Measurements from ENCODE around the gene ADRM1. TPM values are rescaled to one million over a fixed set of nuclear protein-coding genes. Genes with fewer than 3 reads are reported as not detected.

The ADRM1 gene
- total RNA-seq, 2 experiments from 2014 or later = 40.8 to 44.3 TPM

DNA sequence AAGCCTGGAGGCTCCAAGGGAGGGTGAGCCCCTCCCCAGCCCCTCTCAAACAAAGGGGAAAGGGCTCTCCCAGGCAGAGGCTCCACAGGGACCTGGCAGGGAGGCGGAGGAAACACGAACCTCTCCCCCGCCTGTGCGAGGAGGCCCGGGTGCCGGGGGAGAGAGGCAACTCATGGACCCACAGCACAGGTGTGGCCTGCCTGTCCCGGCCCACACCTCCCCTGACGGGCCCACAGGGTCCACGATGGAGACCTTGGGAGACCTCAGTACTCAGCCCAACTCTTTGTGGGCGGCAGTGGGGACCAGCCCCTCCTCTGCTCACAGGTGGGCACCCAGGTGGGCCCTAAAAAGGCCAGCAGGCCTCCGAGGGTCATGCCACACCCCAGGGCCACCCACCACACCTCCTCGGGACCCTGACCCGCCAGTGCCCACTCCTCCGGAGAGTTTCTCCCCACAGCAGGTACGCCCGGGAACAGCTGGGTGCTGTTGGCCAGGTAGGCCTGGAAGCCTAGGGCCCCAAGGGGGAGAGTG is 52.1 kb downstream of the ADRM1 start:
- H3K9me3 Mint-ChIP-seq = no peaks in the 10 kb centered on the region
- ATAC-seq (ENCODE audit: poor library complexity) (no peak), DNase-seq (no peak)
- no peak overlapping the region for H3K27ac Mint-ChIP-seq
- Histone ChIP-seq H3K4me3 (ENCODE audit: low read length) (no peak overlapping the region), H3K27me3 (ENCODE audit: control insufficient read depth in 1 of 2, insufficient read depth in 2 of 2, low read length in 2 of 2) (peaks cover 5 to 8% of the 10 kb centered on the region in 2 experiments), H3K36me3 (ENCODE audit: insufficient read depth, low read length) (no peaks in the 10 kb centered on the region), H3K4me1 (ENCODE audit: insufficient read depth, low read length) (no peaks in the 10 kb centered on the region), H3K9me3 (ENCODE audit: control insufficient read depth in 1 of 2, insufficient read depth in 1 of 2, low read length in 2 of 2) (peaks cover 0 to 7% of the 10 kb centered on the region in 2 experiments), H3K27ac (ENCODE audit: low read depth in 1 of 2, low read length in 2 of 2) (no peak overlapping the region)
- intact Hi-C loops (cut with DNase I, micrococcal nuclease) = no loop called here
- CTCF ChIA-PET = no interaction called here
- no peaks in the 10 kb centered on the region for H3K4me1 Mint-ChIP-seq (ENCODE audit: low read depth)
- H3K27me3 Mint-ChIP-seq = no peaks in the 10 kb centered on the region
- H3K36me3 Mint-ChIP-seq (ENCODE audit: low read depth) = no peaks in the 10 kb centered on the region
- POLR2A ChIA-PET = no interaction called here
- H3K4me3 Mint-ChIP-seq = no peak overlapping the region
- TF ChIP-seq, protein P1, sequence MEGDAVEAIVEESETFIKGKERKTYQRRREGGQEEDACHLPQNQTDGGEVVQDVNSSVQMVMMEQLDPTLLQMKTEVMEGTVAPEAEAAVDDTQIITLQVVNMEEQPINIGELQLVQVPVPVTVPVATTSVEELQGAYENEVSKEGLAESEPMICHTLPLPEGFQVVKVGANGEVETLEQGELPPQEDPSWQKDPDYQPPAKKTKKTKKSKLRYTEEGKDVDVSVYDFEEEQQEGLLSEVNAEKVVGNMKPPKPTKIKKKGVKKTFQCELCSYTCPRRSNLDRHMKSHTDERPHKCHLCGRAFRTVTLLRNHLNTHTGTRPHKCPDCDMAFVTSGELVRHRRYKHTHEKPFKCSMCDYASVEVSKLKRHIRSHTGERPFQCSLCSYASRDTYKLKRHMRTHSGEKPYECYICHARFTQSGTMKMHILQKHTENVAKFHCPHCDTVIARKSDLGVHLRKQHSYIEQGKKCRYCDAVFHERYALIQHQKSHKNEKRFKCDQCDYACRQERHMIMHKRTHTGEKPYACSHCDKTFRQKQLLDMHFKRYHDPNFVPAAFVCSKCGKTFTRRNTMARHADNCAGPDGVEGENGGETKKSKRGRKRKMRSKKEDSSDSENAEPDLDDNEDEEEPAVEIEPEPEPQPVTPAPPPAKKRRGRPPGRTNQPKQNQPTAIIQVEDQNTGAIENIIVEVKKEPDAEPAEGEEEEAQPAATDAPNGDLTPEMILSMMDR (IDR thresholded peaks at IDR 0.05) = no peak

DNA sequence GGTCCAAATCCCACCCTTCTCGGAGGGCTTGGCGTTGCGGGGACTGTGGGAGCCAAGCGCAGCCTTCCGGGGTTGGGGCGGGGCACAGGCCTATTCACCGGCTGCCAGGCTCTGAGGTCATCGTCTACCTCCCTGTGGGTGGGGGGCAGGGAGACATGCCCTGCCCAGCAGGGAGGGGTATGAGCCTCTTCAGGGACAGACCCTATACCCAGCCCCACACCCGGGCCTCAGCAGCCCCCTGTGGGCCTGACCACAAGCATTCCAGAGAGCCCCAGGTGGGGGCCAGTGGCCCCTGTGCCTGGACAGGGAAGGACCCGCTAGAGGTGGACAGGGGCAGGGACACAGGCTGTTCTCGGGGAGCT is 52.7 kb downstream of the ADRM1 start:
- H3K9me3 Mint-ChIP-seq = no peaks in the 10 kb centered on the region
- no peak for ATAC-seq (ENCODE audit: poor library complexity)
- DNase-seq = no peak
- ChIA-PET CTCF (no interaction called here), POLR2A (no interaction called here)
- peaks cover 0 to 7% of the 10 kb centered on the region in 2 experiments for H3K9me3 ChIP-seq (ENCODE audit: control insufficient read depth in 1 of 2, insufficient read depth in 1 of 2, low read length in 2 of 2)
- H3K36me3 ChIP-seq (ENCODE audit: insufficient read depth, low read length) = no peaks in the 10 kb centered on the region
- H3K4me1 Mint-ChIP-seq (ENCODE audit: low read depth) = no peaks in the 10 kb centered on the region
- H3K27ac Mint-ChIP-seq = no peak overlapping the region
- no peak overlapping the region for H3K4me3 ChIP-seq (ENCODE audit: low read length)
- no peaks in the 10 kb centered on the region for H3K27me3 Mint-ChIP-seq
- TF ChIP-seq, protein P1 (IDR thresholded peaks at IDR 0.05) = no peak
- peaks cover 5 to 8% of the 10 kb centered on the region in 2 experiments for H3K27me3 ChIP-seq (ENCODE audit: control insufficient read depth in 1 of 2, insufficient read depth in 2 of 2, low read length in 2 of 2)
- H3K27ac ChIP-seq (ENCODE audit: low read depth in 1 of 2, low read length in 2 of 2) = no peak overlapping the region
- H3K4me3 Mint-ChIP-seq = no peak overlapping the region
- H3K36me3 Mint-ChIP-seq (ENCODE audit: low read depth) = no peaks in the 10 kb centered on the region
- intact Hi-C loops (cut with DNase I, micrococcal nuclease) = no loop called here
- H3K4me1 ChIP-seq (ENCODE audit: insufficient read depth, low read length) = no peaks in the 10 kb centered on the region

DNA sequence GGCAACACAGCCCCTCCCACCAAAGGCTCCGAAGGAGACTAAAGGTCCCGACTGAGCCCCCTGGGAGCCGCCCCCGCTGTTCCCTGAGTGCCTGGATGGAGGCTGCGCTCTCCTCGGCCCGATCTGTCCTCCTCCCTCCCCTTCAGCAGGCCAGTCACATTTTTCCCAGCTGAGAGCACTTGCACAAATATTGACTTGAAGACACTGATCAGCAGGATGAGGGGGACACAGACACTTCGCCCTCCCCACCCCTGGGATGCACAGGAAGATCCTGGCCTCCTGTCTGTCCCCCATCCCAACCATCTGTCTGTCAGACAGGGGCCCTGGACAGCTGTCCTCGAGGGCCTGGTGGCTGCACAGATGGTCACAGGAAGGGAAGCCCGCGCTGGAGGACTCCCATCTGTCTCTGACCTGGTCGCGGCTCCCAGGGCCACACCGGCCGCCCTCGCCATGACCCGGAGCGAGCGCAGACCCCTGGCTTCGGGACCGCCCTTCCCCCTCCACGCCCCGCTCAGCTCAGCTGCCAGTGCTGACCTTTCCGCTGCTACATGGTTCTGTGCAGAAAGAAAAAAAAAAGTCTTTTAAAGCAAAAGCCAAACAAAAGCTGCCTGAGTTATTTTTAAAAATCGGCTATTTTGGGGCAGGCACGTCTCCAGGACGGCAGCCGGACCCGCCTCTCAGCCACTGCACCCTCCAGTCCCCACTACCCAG is 53.2 kb downstream of the ADRM1 start:
- CTCF ChIA-PET = no interaction called here
- ATAC-seq (ENCODE audit: poor library complexity) (no peak), DNase-seq (no peak)
- Mint-ChIP-seq H3K4me1 (ENCODE audit: low read depth) (no peaks in the 10 kb centered on the region), H3K27me3 (no peaks in the 10 kb centered on the region), H3K36me3 (ENCODE audit: low read depth) (no peaks in the 10 kb centered on the region), H3K4me3 (no peak overlapping the region), H3K27ac (no peak overlapping the region), H3K9me3 (no peaks in the 10 kb centered on the region)
- Histone ChIP-seq H3K27me3 (ENCODE audit: control insufficient read depth in 1 of 2, insufficient read depth in 2 of 2, low read length in 2 of 2) (peaks cover 5 to 8% of the 10 kb centered on the region in 2 experiments), H3K4me1 (ENCODE audit: insufficient read depth, low read length) (no peaks in the 10 kb centered on the region), H3K4me3 (ENCODE audit: low read length) (no peak overlapping the region), H3K9me3 (ENCODE audit: control insufficient read depth in 1 of 2, insufficient read depth in 1 of 2, low read length in 2 of 2) (peaks cover 0 to 7% of the 10 kb centered on the region in 2 experiments), H3K36me3 (ENCODE audit: insufficient read depth, low read length) (no peaks in the 10 kb centered on the region), H3K27ac (ENCODE audit: low read depth in 1 of 2, low read length in 2 of 2) (no peak overlapping the region)
- intact Hi-C loops (cut with DNase I, micrococcal nuclease) = no loop called here
- POLR2A ChIA-PET = no interaction called here
- TF ChIP-seq, protein P1 (IDR thresholded peaks at IDR 0.05) = no peak

Data from CD4-positive, alpha-beta T cell (primary cell).